GM21423 (cell line): ENCODE results near the gene HDGFL2.
"Not testable (repeated sequence)": the region's sequence is repeated elsewhere in the genome, so short reads cannot be mapped to it uniquely, and the experiment has no call there.

ENCODE experiments used
- ATAC-seq: cut with Tn5 transposase; IDR thresholded peaks from one replicate; pipeline ENCODE4 v1.9.1; 2021; ENCODE audit warnings: mild to moderate bottlenecking, moderate library complexity; ENCODE audit not compliant: unreplicated experiment

HDGFL2 gene

GRCh38 chr19:4511300-4512054 is 39.4 kb downstream of the HDGFL2 start:
- ATAC-seq = no peak

- ATAC-seq = no peak
These were observed 40.0 kb downstream of the HDGFL2 start for GRCh38 chr19:4512070-4512469.

GRCh38 chr19:4513248-4513647 is 41.2 kb downstream of the HDGFL2 start:
- ATAC-seq = no peak

DNA sequence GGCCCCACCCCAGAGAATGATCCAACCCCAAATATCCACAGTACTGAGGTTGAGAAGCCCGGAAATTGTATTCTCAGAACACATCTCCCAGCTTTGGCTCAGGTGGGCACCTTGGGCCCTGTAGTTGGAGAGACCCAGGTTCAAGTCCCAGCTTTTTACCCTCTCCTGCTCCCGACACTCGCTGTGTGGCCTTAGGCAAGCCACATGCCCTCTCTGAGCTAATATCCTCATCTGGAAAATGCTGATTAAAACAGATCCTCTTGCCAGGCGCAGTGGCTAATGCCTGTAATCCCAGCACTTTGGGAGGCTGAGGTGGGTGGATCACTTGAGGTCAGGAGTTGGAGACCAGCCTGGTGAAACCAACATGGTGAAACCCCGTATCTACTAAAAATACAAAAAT is 43.6 kb downstream of the HDGFL2 start:
- ATAC-seq = no peak

GRCh38 chr19:4516199-4516938 is 44.3 kb downstream of the HDGFL2 start:
- ATAC-seq = no peak

DNA sequence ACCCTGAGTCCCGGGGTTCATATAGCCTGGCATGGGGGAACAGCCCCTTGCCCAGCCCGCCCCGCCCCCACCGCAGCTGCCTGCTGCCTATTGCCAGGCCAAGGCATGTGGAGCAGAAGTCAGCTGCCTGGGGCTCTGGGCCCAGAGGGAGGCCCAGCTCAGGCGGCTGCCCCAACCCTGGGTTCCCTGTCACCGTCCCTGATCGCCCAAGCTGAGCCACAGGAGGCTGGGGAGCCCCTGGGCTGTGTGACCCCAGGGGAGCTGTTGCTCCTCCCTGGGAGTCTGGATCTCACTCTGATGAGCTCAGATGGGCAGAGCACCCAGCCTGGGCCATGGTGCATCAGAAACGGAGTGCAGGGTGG is 44.8 kb downstream of the HDGFL2 start:
- ATAC-seq = no peak

- no peak for ATAC-seq
These were observed 45.5 kb downstream of the HDGFL2 start for GRCh38 chr19:4517451-4518057.

GRCh38 chr19:4518345-4519171 is 46.5 kb downstream of the HDGFL2 start, which contains the start of gene PLIN4:
Gene PLIN4, minus strand, starts transcription at chr19:4518486. Its CDS starts 214 bp downstream, at chr19:4518272.
- ATAC-seq = no peak

- no peak for ATAC-seq
These were observed 47.0 kb downstream of the HDGFL2 start for GRCh38 chr19:4519172-4519496.

DNA sequence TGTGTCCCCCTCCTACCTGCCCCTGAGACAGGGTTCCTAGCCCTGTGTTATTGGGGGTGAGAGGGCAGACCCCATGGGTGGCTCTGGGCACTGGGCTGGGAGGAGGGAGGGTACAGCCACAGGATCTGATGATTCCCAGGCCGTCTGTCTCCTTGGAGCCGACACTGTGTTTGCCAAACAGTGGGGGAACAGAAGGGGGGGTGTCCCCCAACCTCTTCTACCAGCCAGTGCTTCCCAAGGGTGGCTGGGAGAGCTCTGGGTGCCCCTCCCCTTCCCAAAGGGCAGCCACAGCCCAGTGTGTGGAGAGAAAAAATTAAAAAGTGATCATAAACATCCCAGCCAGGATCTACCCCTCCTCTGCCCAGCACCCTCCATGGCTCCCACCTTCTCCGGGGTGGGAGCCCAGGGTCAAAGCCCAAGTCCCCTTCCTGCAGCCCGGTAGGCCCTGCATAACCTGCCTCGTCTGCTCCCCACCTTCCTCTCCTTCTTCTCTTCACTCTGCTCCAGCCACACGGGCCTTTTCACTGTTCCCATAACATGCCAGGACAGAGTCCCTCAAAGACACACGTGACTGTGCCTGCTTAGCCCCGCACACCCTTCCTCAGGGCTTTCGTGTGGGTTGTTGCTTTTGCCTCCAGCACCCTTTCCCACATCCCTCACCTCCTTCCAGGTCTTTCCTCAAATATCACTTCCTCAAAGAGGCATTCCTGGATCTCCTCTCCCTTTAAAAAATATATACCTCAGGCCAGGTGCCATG is 47.6 kb downstream of the HDGFL2 start:
- no peak for ATAC-seq

GRCh38 chr19:4521170-4521887 is 49.2 kb downstream of the HDGFL2 start:
- no peak for ATAC-seq

GRCh38 chr19:4521888-4522242 is 49.8 kb downstream of the HDGFL2 start:
- ATAC-seq = no peak

- ATAC-seq = no peak
These were observed 50.4 kb downstream of the HDGFL2 start for GRCh38 chr19:4522291-4523002.

GRCh38 chr19:4523306-4524110 is 51.4 kb downstream of the HDGFL2 start:
- no peak for ATAC-seq

DNA sequence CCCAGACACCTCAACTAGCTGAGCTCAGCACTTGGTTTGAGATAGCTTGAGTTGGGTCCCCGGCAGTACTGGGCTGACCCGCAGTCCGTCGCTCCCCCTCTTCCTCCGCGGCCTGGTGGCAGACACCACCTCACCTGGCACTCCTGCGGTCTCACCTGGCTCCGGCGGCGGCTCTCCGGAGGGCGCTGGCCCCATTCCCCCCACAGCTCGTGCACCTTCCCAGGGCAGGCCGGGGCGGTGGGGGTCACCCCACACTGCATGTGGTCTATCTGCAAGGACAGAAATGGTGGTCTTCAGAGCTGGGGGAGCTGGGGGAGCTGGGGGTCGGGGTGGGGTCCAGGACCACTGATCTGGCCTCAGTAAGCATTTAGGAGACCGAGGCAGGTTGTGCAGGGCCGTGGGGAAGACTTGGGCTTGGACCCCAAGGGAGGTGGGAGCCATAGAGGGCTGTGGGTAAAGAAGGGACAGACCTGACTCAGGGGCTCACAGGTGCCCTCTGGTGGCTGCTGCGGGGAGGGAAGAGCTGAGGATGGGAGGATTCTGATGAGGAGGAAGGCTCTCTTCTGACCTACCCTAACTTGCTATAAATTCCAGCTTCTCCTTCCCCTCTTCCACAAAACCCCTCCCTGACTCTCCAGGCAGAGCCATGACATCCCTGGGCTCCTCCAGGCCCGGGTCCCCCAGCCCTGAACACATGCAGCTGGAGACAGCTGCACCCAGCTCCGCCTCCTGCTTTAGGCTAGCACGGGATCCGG is 52.9 kb downstream of the HDGFL2 start:
- ATAC-seq = no peak

- no peak for ATAC-seq
These were observed 53.5 kb downstream of the HDGFL2 start for GRCh38 chr19:4525563-4526002.

DNA sequence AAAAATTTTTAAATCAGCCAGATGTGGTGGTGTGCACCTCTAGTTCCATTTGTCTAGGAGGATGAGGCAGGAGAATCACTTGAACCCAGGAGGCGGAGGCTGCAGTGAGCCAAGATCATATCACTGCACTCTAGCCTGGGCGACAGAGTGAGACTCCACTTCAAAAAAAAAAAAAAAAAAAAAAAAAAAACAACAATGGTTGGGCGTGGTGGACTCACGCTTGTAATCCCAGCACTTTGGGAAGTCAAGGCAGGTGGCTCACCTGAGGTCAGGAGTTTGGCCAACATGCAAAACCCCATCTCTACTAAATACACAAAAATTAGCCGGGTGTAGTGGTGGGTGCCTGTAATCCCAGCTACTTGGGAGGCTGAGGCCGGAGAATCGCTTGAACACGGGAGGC is 55.3 kb downstream of the HDGFL2 start:
- not testable (repeated sequence) for ATAC-seq

- ATAC-seq = no peak
These were observed 56.7 kb downstream of the HDGFL2 start for GRCh38 chr19:4528843-4529242.
